ENCODE measurements around the gene CXCL10.

Gene CXCL10

DNA sequence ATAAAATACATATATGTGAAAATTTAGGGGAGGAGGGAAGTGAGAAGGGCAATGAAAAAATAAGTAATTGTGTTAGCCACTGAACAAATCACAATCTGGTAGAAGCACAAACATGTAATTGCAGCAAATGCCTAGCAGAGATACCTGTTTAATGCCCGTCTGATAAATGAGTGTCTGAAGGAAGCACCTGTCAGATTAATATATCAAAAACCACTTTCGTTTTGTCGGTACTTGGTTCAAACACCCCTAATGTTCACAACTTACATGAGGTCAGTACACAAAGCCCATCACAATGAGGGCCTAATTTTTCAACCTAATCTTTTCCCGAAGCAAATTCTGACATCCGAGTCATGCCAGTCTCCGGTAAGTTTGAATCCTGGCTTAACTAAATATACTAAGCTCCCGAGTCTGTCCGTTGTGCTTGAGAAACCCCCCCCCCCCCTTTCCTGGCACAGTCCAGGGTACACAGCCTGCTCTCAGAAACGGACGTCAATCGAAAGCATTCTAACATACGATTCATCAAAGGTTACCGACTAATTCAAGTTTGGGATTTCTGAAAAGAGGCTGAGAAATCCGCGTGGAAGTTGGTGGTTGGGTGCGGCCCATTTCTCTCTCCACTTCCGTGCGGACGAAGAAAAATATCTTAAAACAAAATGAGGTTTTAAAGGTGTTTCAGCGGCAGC lies 33.3 kb downstream of the CXCL10 start:
- no peak for DNase-seq

DNA sequence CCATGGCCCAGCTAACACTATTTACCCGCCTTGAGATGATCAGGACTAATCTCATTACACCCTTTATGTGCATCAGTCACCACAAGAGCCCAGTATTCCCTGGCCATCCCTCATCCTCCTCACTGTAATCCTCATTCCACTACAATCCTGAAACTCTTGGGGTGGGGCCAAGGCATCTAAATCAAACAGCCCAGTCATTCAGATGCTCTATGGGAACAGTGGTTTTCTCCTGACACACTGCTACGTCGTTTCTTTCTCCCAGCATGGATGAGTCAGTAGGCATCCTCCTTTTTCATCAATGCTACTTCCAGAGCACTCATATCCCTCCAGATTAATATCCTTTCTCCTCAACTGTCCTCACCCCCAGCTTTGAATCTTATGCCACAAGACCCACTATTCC lies 38.2 kb downstream of the CXCL10 start:
- DNase-seq: no peak

DNA sequence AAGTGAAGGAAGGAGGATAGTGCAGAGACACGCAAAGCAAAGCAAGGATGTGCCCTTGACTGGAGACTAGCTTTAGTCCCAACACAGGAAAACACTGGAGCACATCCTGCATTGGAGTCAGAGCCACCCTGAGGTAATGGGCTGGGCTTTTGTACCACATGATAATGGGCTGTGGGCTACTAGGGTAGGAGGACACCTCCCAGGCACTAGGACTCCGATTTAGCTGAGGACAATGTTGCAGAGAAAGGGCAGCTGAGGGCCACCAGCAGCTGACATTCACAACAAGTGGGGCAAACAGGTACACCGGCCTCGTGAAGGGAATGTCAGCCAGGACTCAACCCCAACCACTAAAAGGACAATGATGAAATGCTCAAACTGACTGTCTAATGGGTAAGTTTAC lies 42.7 kb downstream of the CXCL10 start:
- no peak for DNase-seq

DNA sequence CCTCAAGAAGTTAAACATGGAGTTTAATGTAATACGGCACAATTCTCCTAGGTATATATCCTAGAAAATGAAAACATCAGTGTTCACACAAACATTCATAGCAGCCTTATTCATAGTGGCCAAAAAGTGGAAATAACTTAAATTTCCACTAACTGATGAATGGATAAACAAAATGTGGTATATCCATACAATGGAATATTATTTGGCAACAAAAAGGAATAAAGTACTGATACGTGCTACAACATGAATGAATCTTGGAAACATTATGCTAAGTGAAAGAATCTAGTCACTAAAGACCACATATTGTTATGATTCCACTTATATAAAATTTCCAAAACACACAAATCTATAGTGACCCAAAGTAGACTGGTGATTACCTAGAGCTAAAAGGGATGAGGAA lies 47.1 kb downstream of the CXCL10 start:
- no peak for DNase-seq

DNA sequence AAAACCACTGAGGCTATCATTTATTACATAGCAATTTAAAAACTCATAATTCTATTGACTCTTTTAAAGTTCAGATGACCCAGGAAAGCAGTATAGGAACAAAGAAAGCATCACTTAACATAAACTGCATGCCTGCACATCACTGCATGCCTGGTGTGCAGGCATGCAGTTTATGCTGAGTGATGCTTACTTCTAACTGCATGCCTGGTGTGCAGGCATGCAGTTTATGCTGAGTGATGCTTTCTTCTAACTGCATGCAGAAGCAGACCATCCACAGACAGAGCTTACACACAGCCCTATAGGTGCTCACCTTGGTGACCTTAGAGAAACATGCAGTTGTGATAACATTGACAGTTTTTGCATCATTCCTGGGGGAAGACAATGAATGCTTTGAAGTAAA lies 49.5 kb downstream of the CXCL10 start:
- no peak for DNase-seq

Data from activated CD4-positive, alpha-beta T cell treated with anti-CD3 and anti-CD28 coated beads for 4 hours (primary cell).